ENCODE results near the gene STARD9. TPM values are rescaled to one million over a fixed set of nuclear protein-coding genes. Genes with fewer than 3 reads are reported as not detected.

Gene STARD9
- total and polyA plus RNA-seq, 10 of the 15 experiments (the other 5 are each of a cell fraction or from before 2014, with no cell fraction given), result 0.58 to 11.5 (median 6.1) TPM

DNA sequence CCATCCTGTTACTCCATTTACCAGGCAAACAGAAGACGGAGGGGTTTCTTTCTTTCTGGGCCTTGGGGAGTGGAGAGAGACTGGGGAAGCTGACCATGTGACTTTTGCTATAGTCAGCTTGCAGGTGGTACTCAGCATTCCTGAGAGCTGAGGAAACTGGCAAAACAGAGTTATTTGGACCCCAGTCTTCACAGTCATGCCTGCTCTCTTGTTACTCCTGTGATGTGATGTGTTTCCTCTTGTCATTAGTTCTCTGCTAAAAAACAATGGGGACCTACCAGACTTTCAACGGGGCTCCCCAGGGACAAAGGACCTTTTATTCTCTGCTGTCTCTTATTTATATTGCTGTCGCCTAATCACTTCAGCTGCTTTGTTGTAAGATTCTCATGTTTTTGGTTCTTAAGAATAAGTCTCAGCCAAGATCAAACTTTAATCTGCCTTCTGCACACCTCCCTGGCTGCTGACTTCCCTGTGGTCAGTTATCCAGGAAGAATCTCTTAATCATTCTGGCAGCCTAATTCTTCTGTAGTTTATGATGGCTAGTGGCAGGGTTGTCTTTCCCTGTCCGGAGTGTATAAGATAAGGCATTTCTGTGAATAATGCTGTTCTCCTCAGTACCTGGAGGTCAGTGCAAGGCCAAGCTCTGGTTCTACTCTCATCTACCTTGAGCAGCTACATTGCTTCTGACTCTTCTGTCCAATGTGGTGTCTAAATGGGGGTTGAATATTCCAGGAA is 8.8 kb downstream of the STARD9 start:
- Histone ChIP-seq H4K20me1 (ENCODE audit: control insufficient read depth, insufficient read depth) (no peaks in the 10 kb centered on the region), H3K27ac (ENCODE audit: control insufficient read depth, insufficient read depth) (no peak overlapping the region), H3K4me3 (no peak overlapping the region), H2AFZ (ENCODE audit: control insufficient read depth, low read depth, low read length) (no peak overlapping the region), H3K4me1 (ENCODE audit: control insufficient read depth, insufficient read depth, low read length) (no peaks in the 10 kb centered on the region; the same call in 1 of the 2 replicates), H3K9ac (ENCODE audit: control insufficient read depth, insufficient read depth, low read length) (no peak overlapping the region), H3K27me3 (replicated peaks in 1 of 2; ENCODE audit: control insufficient read depth in 2 of 2, insufficient read depth in 2 of 2, low read length in 1 of 2) (no peaks in the 10 kb centered on the region), H3K9me3 (replicated peaks; ENCODE audit: control insufficient read depth, insufficient read depth, low read length) (no peaks in the 10 kb centered on the region), H3K79me2 (ENCODE audit: control insufficient read depth, insufficient read depth, low read length) (no peaks in the 10 kb centered on the region; the same call in 1 of the 2 replicates), H3K36me3 (ENCODE audit: control insufficient read depth in 2 of 2, insufficient read depth in 2 of 2, low read length in 1 of 2) (peaks cover 0 to 3% of the 10 kb centered on the region in 2 experiments; a peak in 2 of 4 replicates), H3K4me2 (ENCODE audit: control insufficient read depth, insufficient read depth) (no peak overlapping the region)
- SMC1A ChIA-PET (ENCODE audit: uncharacterized antibody, unreplicated experiment), result interaction anchor here (1.0 to 7.6 kb wide), 3 partner anchors 8 to 23 kb away, joined by 5 to 53 read pairs (median 8); partner anchors contain the start of gene STARD9
- in situ Hi-C loops (cut with MboI), result no loop called here
- peak; percentile 31 for TF ChIP-seq MEF2B (IDR thresholded peaks at IDR 0.05; ENCODE audit: partially characterized antibody, poor library complexity, severe bottlenecking)
- TF ChIP-seq, protein P1, sequence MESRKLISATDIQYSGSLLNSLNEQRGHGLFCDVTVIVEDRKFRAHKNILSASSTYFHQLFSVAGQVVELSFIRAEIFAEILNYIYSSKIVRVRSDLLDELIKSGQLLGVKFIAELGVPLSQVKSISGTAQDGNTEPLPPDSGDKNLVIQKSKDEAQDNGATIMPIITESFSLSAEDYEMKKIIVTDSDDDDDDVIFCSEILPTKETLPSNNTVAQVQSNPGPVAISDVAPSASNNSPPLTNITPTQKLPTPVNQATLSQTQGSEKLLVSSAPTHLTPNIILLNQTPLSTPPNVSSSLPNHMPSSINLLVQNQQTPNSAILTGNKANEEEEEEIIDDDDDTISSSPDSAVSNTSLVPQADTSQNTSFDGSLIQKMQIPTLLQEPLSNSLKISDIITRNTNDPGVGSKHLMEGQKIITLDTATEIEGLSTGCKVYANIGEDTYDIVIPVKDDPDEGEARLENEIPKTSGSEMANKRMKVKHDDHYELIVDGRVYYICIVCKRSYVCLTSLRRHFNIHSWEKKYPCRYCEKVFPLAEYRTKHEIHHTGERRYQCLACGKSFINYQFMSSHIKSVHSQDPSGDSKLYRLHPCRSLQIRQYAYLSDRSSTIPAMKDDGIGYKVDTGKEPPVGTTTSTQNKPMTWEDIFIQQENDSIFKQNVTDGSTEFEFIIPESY (IDR thresholded peaks at IDR 0.05), result no peak
- intact Hi-C loops (cut with micrococcal nuclease; ENCODE audit: unreplicated experiment), result loop anchor here (5.0 kb wide), 1 partner anchor 43 kb away; no protein-coding TSS in a partner anchor
- RAD21 ChIA-PET (ENCODE audit: unreplicated experiment), result interaction anchor here (1.2 kb wide), 1 partner anchor 11 kb away, joined by 3 read pairs; no protein-coding TSS in a partner anchor
- POLR2A ChIA-PET, result interaction anchor here (0.5 to 1.7 kb wide), 6 partner anchors 9 to 1163 kb away, joined by 3 to 5 read pairs (median 3); no protein-coding TSS in a partner anchor
- ATAC-seq (no peak), DNase-seq (ENCODE audit: low read depth, low spot score) (no peak), FAIRE-seq (no peak)
- CTCF ChIA-PET, result interaction anchor here (1.0 kb wide), 1 partner anchor 12 kb away, joined by 4 read pairs; no protein-coding TSS in a partner anchor
- no TSS peak for BruUV-seq (replicated peaks)
- 71% methylated on average over 4 of the region's 4 CpGs for WGBS (ENCODE audit: insufficient coverage, insufficient replicate concordance, low lambda C conversion rate, missing lambda C conversion rate)

Data from GM12878 (cell line).